A549 (cell line): ENCODE results near the gene TEX22. TPM values are rescaled to one million over a fixed set of nuclear protein-coding genes. Genes with fewer than 3 reads are reported as not detected.

Experiments used
- ATAC-seq, 2 experiments: fragments of 200-7000 bp in 1 of 2; fragments of >200 bp in 1 of 2; cut with Nextera tagmentation in 1 of 2; cut with Tn5 transposase in 1 of 2; 3 replicates each; pipeline versions ENCODE4 v1.8.0 to v1.9.1; 2018 to 2020; ENCODE audit warnings: mild to moderate bottlenecking in 1 of 2, moderate library complexity in 1 of 2
- CTCF ChIA-PET: fragments of 300-600 bp; sonication (Branson Sonifier 250); formaldehyde crosslinking; extraction: SDS; loops from one replicate; lab custom pipeline; 2021; ENCODE audit warnings: antibody characterized with exemption, inconsistent platforms; lab: Yijun Ruan, JAX
- POLR2A ChIA-PET: fragments of 350-600 bp; formaldehyde crosslinking; extraction: SDS; loops from one replicate; lab custom pipeline; 2021; ENCODE audit warnings: antibody characterized with exemption, inconsistent platforms; lab: Yijun Ruan, JAX
- DNase-seq, 2 experiments: peaks; one replicate each; pipeline versions ENCODE4 v3.0.0 to v3.0.0-alpha.2; 2011 to 2016; ENCODE audit warnings: low read depth in 1 of 2, low spot score in 1 of 2
- FAIRE-seq: peaks from 2 replicates; lab custom pipeline; 2011; peaks lifted over from hg19 to GRCh38; lab: Jason Lieb, UNC
- H3K27ac ChIP-seq, 2 experiments: fragments of >200 bp; sonication (Bioruptor Twin); formaldehyde crosslinking; 3 replicates each; pipeline ENCODE4 v1.5.1; 2016 to 2017
- H3K4me1 ChIP-seq: fragments of >200 bp; sonication (Bioruptor Twin); formaldehyde crosslinking; 3 replicates; pipeline ENCODE4 v1.6.1; 2016
- H3K4me2 ChIP-seq: fragments of >200 bp; sonication (Bioruptor Twin); formaldehyde crosslinking; 3 replicates; pipeline ENCODE4 v1.6.1; 2016
- H3K4me3 ChIP-seq: fragments of >200 bp; sonication (Bioruptor Twin); formaldehyde crosslinking; 3 replicates; pipeline ENCODE4 v1.5.1; 2016
- H3K9me3 ChIP-seq: fragments of >200 bp; sonication (Bioruptor Twin); formaldehyde crosslinking; 3 replicates; pipeline ENCODE4 v1.6.1; 2016
- ATOH8 ChIP-seq: fragments of 250-450 bp; sonication (Bioruptor Pico); IDR thresholded peaks from 2 replicates; pipeline ENCODE4 v1.5.0; 2020; ENCODE audit warnings: low read depth, mild to moderate bottlenecking, moderate library complexity
- CHD4 ChIP-seq: fragments of 200-600 bp; sonication (generic); IDR thresholded peaks from 2 replicates; pipeline ENCODE4 v1.6.1; 2016; ENCODE audit warnings: antibody characterized with exemption, mild to moderate bottlenecking, borderline replicate concordance
- EHF ChIP-seq: fragments of 250-450 bp; sonication (Bioruptor Pico); IDR thresholded peaks from 2 replicates; pipeline ENCODE4 v1.5.0; 2020; ENCODE audit warnings: mild to moderate bottlenecking
- ESRRA ChIP-seq: fragments of 150-350 bp; IDR thresholded peaks from 2 replicates; pipeline ENCODE4 v1.6.1; 2014; ENCODE audit warnings: mild to moderate bottlenecking, low read length, borderline replicate concordance
- HOXA7 ChIP-seq: fragments of 250-450 bp; sonication (Bioruptor Pico); IDR thresholded peaks from 2 replicates; pipeline ENCODE4 v1.5.0; 2020; ENCODE audit warnings: mild to moderate bottlenecking, moderate library complexity
- JUNB ChIP-seq: fragments of >200 bp; sonication (Bioruptor Twin); formaldehyde crosslinking; IDR thresholded peaks from 2 replicates; pipeline ENCODE4 v1.6.1; 2016
- KDM1A ChIP-seq: fragments of 200-600 bp; sonication (generic); IDR thresholded peaks from 2 replicates; pipeline ENCODE4 v1.6.1; 2016; ENCODE audit warnings: low read depth, mild to moderate bottlenecking
- MAFK ChIP-seq: fragments of 450-650 bp; IDR thresholded peaks from 2 replicates; pipeline ENCODE4 v1.6.1; 2014; ENCODE audit not compliant: partially characterized antibody
- MAZ ChIP-seq: fragments of 150-350 bp; IDR thresholded peaks from 2 replicates; pipeline ENCODE4 v1.6.1; 2014; ENCODE audit warnings: antibody characterized with exemption, low read depth, low read length, borderline replicate concordance
- NFE2L2 ChIP-seq: fragments of 150-350 bp; conservative IDR thresholded peaks from 2 replicates; pipeline ENCODE4 v1.6.1; 2014; ENCODE audit warnings: low read length
- NR3C1 ChIP-seq: fragments of >200 bp; sonication (Bioruptor Twin); formaldehyde crosslinking; IDR thresholded peaks from 3 replicates; pipeline ENCODE4 v1.6.1; 2017
- PBX3 ChIP-seq: IDR thresholded peaks from 2 replicates; pipeline ENCODE4 v1.6.1; 2012
- PHF8 ChIP-seq: fragments of 200-600 bp; sonication (generic); IDR thresholded peaks from 2 replicates; pipeline ENCODE4 v1.6.1; 2016; ENCODE audit warnings: low read depth, mild to moderate bottlenecking, antibody characterized with exemption, moderate library complexity, borderline replicate concordance
- POLR2A ChIP-seq: IDR thresholded peaks from 2 replicates; pipeline ENCODE4 v1.6.1; 2012; ENCODE audit warnings: mild to moderate bottlenecking, low read length
- POLR2AphosphoS2 ChIP-seq: conservative IDR thresholded peaks from 2 replicates; pipeline ENCODE4 v1.6.1; 2012; ENCODE audit warnings: low read length, improper control_type of control experiment, inconsistent platforms
- RCOR1 ChIP-seq: fragments of 150-350 bp; IDR thresholded peaks from 2 replicates; pipeline ENCODE4 v1.6.1; 2014; ENCODE audit warnings: antibody characterized with exemption, low read length, low read depth
- RFX5 ChIP-seq: fragments of 450-650 bp; IDR thresholded peaks from 2 replicates; pipeline ENCODE4 v1.7.1; 2014; ENCODE audit warnings: antibody characterized with exemption, mild to moderate bottlenecking, moderate library complexity
- RNF2 ChIP-seq: fragments of 200-600 bp; sonication (generic); IDR thresholded peaks from 2 replicates; pipeline ENCODE4 v1.6.1; 2016; ENCODE audit warnings: low read depth, mild to moderate bottlenecking, antibody characterized with exemption, moderate library complexity, borderline replicate concordance
- SMC3 ChIP-seq: fragments of >200 bp; sonication (Bioruptor Twin); formaldehyde crosslinking; IDR thresholded peaks from 3 replicates; pipeline ENCODE4 v1.6.1; 2018; ENCODE audit warnings: inconsistent platforms
- SREBF2 ChIP-seq: fragments of 450-650 bp; IDR thresholded peaks from 2 replicates; pipeline ENCODE4 v1.6.1; 2014; ENCODE audit warnings: mild to moderate bottlenecking, moderate library complexity
- ZC3H11A ChIP-seq: fragments of 450-650 bp; IDR thresholded peaks from 2 replicates; pipeline ENCODE4 v1.6.1; 2014; ENCODE audit warnings: antibody characterized with exemption, mild to moderate bottlenecking
- ZSCAN20 ChIP-seq: fragments of 250-450 bp; sonication (Bioruptor Pico); IDR thresholded peaks from 2 replicates; pipeline ENCODE4 v1.8.0; 2022; ENCODE audit warnings: mild to moderate bottlenecking, moderate library complexity
- WGBS: methylation state at CpG from one replicate; pipeline ENCODE4 v1.1.6; 2017; ENCODE audit errors: missing lambda C conversion rate; 5-methylcytosine and 5-hydroxymethylcytosine counted together
- polyA plus RNA-seq, 4 experiments: library from polyadenylated mRNA; depleted of rRNA in 3 of 4; stranded (reverse); fragments of >200 nt; fragmentation: RNase III in 1 of 4; extraction: RNeasy Plus Mini Kit Qiagen cat#74134 plus additional on column Dnase treatment in 1 of 4; gene quantifications; 2 replicates in 3 of 4; 3 replicates in 1 of 4; pipeline ENCODE4 v1.2.3, GENCODE V29; 2011 to 2017

Gene TEX22
- polyA plus RNA-seq, 2 of the 4 experiments (the other 2 are of a cell fraction), result 0.06 to 0.23 TPM

- WGBS, result 93% methylated on average over 22 of the region's 32 CpGs
- no peaks in the 10 kb centered on the region for H3K9me3 ChIP-seq
- H3K4me3 ChIP-seq, result no peak overlapping the region
- H3K4me2 ChIP-seq, result no peak overlapping the region
- DNase-seq, result no peak
- CTCF ChIA-PET, result interaction anchor here (0.8 to 7.5 kb wide), 3 partner anchors 14 to 180 kb away, joined by 3 to 49 read pairs (median 3); no protein-coding TSS in a partner anchor
- TF ChIP-seq JUNB, result no peak
- TF ChIP-seq ZSCAN20 (CRISPR knock-in tag), result no peak
- no peak for TF ChIP-seq SREBF2
- no peak for TF ChIP-seq PBX3
- no peak for TF ChIP-seq ATOH8 (CRISPR knock-in tag)
- TF ChIP-seq EHF (CRISPR knock-in tag), result no peak
- TF ChIP-seq PHF8, result no peak
- no peak for TF ChIP-seq ESRRA
- TF ChIP-seq ZC3H11A, result no peak
- TF ChIP-seq SMC3, result no peak
- no peak for TF ChIP-seq HOXA7 (CRISPR knock-in tag)
- TF ChIP-seq RNF2, result no peak
- TF ChIP-seq, all 56 proteins: peak for 0
- POLR2A ChIA-PET, result no interaction called here
- FAIRE-seq (no peak), ATAC-seq (no peak)
- no peak overlapping the region for H3K27ac ChIP-seq
- no peaks in the 10 kb centered on the region for H3K4me1 ChIP-seq
Observed at GRCh38 chr14:105383083-105383730, 15.1 kb upstream of the TEX22 start.

- ATAC-seq, result no peak
- no peaks in the 10 kb centered on the region for H3K4me1 ChIP-seq
- no peak overlapping the region for H3K27ac ChIP-seq
- H3K4me3 ChIP-seq, result no peak overlapping the region
- FAIRE-seq, result no peak
- H3K4me2 ChIP-seq, result no peak overlapping the region
- DNase-seq, result no peak
- H3K9me3 ChIP-seq, result no peaks in the 10 kb centered on the region
- POLR2A ChIA-PET, result no interaction called here
- TF ChIP-seq MAFK (no peak), HOXA7 (CRISPR knock-in tag) (no peak), ATOH8 (CRISPR knock-in tag) (no peak), CHD4 (no peak), NR3C1 (no peak), RFX5 (no peak), RCOR1 (no peak), NFE2L2 (no peak), KDM1A (no peak), POLR2AphosphoS2 (no peak), POLR2A (no peak), ZSCAN20 (CRISPR knock-in tag) (no peak), MAZ (no peak)
- CTCF ChIA-PET, result interaction anchor here (1.0 to 7.5 kb wide), 3 partner anchors 11 to 181 kb away, joined by 3 to 49 read pairs (median 3); no protein-coding TSS in a partner anchor
- WGBS, result 94% methylated on average over 22 of the region's 23 CpGs
Observed at GRCh38 chr14:105384041-105384557, 14.2 kb upstream of the TEX22 start.
